Muscle layer of duodenum (tissue), 2 donors: ENCODE results near the gene KRT77.
A peak's percentile ranks its signal among the peaks of the same experiment; 100 is the strongest.
"Not testable (repeated sequence)": the region's sequence is repeated elsewhere in the genome, so short reads cannot be mapped to it uniquely, and the experiment has no call there.

Experiments
- H3K27ac ChIP-seq: one replicate; pipeline ENCODE4 v1.7.0; 2013; ENCODE audit warnings: mild to moderate bottlenecking, low read length
- H3K27me3 ChIP-seq: one replicate; pipeline ENCODE4 v1.7.0; 2013; ENCODE audit warnings: low read depth, mild to moderate bottlenecking, control low read depth, low read length
- H3K36me3 ChIP-seq, 2 donors: one replicate each; pipeline ENCODE4 v1.7.0; 2013; ENCODE audit warnings: low read length in 2 of 2, control low read depth in 1 of 2, mild to moderate bottlenecking in 1 of 2; ENCODE audit not compliant: insufficient read depth in 2 of 2, control insufficient read depth in 1 of 2
- H3K4me1 ChIP-seq, 2 donors: one replicate each; pipeline ENCODE4 v1.7.0; 2013; ENCODE audit warnings: low read length in 2 of 2, mild to moderate bottlenecking in 2 of 2, control low read depth in 1 of 2, moderate library complexity in 1 of 2; ENCODE audit not compliant: insufficient read depth in 2 of 2, control insufficient read depth in 1 of 2
- H3K4me3 ChIP-seq, 2 donors: one replicate each; pipeline ENCODE4 v1.7.0; 2013; ENCODE audit warnings: low read length in 2 of 2, low read depth in 1 of 2, mild to moderate bottlenecking in 1 of 2
- H3K9me3 ChIP-seq, 2 donors: one replicate each; pipeline ENCODE4 v1.7.0; 2013; ENCODE audit warnings: low read length in 2 of 2, control low read depth in 1 of 2, mild to moderate bottlenecking in 1 of 2; ENCODE audit not compliant: control insufficient read depth in 1 of 2
- donor health status: healthy.

The KRT77 gene

GRCh38 chr12:52721838-52722470 is 18.6 kb upstream of the KRT77 start:
- no peaks in the 10 kb centered on the region for H3K9me3 ChIP-seq
- H3K27ac ChIP-seq, result no peak overlapping the region
- H3K36me3 ChIP-seq, result no peaks in the 10 kb centered on the region
- no peaks in the 10 kb centered on the region for H3K27me3 ChIP-seq
- H3K4me1 ChIP-seq, result no peaks in the 10 kb centered on the region
- H3K4me3 ChIP-seq, result no peak overlapping the region

DNA sequence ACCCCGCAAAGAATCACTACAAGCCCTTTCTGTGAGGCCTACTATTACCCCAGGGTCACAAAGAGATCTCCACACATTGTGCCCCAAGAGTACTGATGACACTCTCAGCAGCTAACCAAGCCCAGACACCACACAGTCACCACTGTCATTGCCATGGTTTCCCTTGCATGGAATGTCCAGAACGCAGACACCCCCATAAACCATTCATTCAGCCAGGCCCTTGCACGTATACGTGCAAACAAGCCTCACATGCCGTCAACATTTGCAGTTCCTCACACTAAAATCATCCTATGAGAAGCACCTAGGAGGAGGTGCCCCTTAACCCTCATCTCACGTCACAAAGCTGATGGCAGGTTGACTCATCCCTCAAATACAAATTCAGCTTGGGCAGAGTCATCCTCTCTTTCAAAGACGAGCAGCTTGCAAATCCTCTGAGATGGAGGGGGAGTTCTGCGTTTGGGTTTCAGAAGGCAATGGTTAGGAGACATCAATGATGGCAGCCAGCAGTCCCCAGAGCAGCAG is 17.1 kb upstream of the KRT77 start:
- no peak overlapping the region for H3K27ac ChIP-seq
- H3K9me3 ChIP-seq, result no peaks in the 10 kb centered on the region
- no peaks in the 10 kb centered on the region for H3K4me1 ChIP-seq
- no peak overlapping the region for H3K4me3 ChIP-seq
- H3K36me3 ChIP-seq, result no peaks in the 10 kb centered on the region
- H3K27me3 ChIP-seq, result peaks cover 6% of the 10 kb centered on the region

GRCh38 chr12:52716061-52716460 is 12.7 kb upstream of the KRT77 start:
- peaks cover 0 to 8% of the 10 kb centered on the region in 2 donors for H3K4me1 ChIP-seq
- no peaks in the 10 kb centered on the region for H3K9me3 ChIP-seq
- no peak overlapping the region for H3K27ac ChIP-seq
- H3K27me3 ChIP-seq, result peaks cover 29% of the 10 kb centered on the region
- no peaks in the 10 kb centered on the region for H3K36me3 ChIP-seq
- no peak overlapping the region for H3K4me3 ChIP-seq

DNA sequence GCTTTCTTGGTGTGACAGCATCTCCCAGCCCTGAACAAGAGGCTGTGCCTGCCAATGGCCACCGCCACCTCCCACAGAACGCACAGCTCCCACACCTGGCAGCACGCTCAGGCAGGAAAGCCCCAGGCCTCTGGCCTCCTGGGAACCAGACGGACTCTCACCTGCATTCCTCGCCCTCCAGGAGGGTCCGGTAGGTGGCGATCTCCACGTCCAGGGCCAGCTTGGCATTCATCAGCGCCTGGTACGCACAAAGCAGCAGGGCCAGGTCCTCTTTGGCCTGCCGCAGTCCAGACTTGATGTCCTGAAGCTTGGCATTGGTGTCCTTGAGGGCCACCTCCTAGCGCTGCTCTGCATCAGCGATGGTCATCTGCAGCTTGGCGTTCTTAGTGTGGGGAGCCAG is 12.1 kb upstream of the KRT77 start:
- H3K27me3 ChIP-seq, result peaks cover 29% of the 10 kb centered on the region
- H3K27ac ChIP-seq, result no peak overlapping the region
- peaks cover 0 to 8% of the 10 kb centered on the region in 2 donors for H3K4me1 ChIP-seq
- no peak overlapping the region for H3K4me3 ChIP-seq
- no peaks in the 10 kb centered on the region for H3K36me3 ChIP-seq
- no peaks in the 10 kb centered on the region for H3K9me3 ChIP-seq

DNA sequence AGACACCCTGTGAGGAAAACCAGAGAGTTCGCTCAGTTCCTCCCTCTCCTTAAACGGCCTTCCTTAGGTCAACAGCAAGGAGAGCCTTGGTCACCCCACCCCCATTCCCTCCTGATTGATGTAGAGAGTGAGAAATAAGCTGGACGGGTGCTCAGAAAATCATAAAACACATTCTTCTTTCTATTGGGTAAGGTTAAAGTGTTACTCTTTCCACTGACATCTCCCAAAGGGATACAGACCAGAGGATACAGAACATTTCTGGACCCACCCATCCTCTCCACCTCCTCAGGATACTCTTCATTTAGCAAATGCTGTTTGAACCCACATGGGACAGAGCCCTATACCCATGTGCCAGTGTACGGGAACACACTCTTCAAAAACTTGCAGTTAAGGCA is 11.6 kb upstream of the KRT77 start:
- H3K4me3 ChIP-seq, result no peak overlapping the region
- H3K4me1 ChIP-seq, result peaks cover 0 to 8% of the 10 kb centered on the region in 2 donors

DNA sequence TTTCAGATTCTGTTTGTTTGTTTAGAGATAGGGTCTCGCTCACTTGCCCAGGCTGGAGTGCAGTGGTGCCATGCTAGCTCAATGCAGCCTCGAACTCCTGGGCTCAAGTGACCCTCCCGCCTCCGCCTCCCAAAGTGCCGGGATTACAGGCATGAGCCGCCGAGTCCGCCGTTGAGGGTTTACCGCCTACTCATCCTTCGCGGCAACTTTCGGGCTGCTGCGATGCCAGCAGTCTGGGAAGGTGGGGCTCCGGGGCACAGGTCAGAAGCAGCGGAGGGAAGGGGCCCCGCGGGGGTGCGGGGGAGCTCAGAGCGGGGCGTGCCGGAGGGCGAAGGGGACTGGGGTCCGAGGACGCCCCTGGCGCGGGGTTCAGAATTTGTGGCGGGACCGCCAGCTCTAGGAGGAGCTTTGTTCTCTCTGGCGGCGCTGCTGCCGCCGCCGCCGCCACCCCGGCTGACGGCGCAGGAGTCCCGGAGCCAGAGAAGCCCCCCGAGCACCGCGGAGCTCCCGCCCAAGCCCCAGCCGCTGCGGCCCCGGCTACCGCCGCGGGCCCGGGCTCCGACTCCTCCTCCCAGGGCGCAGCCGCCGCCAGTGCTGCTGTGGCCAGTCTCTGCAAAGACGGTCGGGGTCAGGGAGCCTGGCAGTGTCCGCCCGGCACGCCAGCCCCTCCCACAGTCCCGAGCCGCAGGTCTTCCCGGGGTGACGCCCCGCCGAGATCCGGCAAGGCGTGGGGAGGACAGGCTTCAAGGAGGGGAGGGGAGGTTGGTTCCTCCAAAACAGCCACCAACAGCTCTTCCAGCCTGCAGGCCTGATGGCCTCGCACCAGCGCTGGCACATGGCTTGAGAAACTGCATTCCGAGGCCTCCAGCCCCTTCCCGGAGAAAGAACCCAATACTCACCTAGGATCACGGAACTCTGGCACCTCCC is 10.9 kb upstream of the KRT77 start:
- Histone ChIP-seq H3K36me3 (no peaks in the 10 kb centered on the region), H3K9me3 (no peaks in the 10 kb centered on the region), H3K4me3 (peak overlapping the region in 1 of 2 donors; percentile 42), H3K4me1 (peaks cover 0 to 8% of the 10 kb centered on the region in 2 donors), H3K27ac (no peak overlapping the region), H3K27me3 (peaks cover 29% of the 10 kb centered on the region)

More for the DNA sequence above, 11.6 kb upstream of the KRT77 start:
- Histone ChIP-seq H3K27ac (no peak overlapping the region), H3K9me3 (no peaks in the 10 kb centered on the region), H3K36me3 (no peaks in the 10 kb centered on the region), H3K27me3 (peaks cover 29% of the 10 kb centered on the region)

GRCh38 chr12:52712122-52712521 is 8.8 kb upstream of the KRT77 start:
- peaks cover 29% of the 10 kb centered on the region for H3K27me3 ChIP-seq
- H3K4me3 ChIP-seq, H3K9me3 ChIP-seq, H3K4me1 ChIP-seq, H3K36me3 ChIP-seq, H3K27ac ChIP-seq: not testable (repeated sequence)

DNA sequence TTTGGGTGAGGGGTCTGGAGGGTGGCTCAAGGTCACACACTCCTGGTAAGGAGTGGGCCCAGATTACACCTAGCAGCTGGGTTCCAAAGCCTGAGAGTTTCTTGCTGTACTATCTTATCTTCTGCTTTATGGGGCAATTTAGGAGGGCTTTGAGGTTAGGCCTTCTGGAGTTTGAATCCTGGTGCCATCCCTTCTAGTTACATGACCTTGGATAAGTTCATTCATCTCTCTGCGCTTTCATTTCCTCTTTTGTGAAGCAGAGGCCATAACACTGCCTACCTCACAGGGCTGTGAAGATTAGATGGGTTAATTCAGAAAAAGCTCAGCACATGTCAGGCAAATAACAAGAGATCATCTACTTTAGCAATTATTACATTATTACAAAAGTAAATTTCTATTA is 7.4 kb upstream of the KRT77 start:
- Histone ChIP-seq H3K4me1 (peaks cover 0 to 8% of the 10 kb centered on the region in 2 donors), H3K4me3 (no peak overlapping the region), H3K27me3 (peaks cover 26% of the 10 kb centered on the region), H3K27ac (no peak overlapping the region), H3K36me3 (no peaks in the 10 kb centered on the region), H3K9me3 (no peaks in the 10 kb centered on the region)

DNA sequence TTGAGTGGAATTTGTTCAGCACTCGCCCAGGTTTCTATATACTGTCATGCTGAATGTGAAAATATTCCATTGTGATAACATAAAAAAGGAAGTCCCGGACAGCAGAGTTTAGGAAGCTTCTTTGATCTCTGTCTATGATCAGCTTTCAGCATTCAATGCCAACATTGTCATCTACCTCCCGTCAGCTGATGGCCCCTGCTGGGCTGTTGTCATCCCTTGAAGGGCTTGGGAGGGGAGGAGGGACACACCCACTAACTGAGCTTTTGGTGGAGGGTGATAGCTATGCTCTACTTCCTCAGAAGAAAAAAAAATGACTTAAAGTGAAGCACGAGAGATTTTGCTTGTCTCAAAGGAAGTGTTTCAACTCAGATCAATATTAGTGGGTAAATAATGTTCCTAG is 4.7 kb upstream of the KRT77 start:
- Histone ChIP-seq H3K27me3 (peaks cover under 1% of the 10 kb centered on the region), H3K9me3 (no peaks in the 10 kb centered on the region), H3K27ac (no peak overlapping the region), H3K36me3 (no peaks in the 10 kb centered on the region), H3K4me3 (no peak overlapping the region), H3K4me1 (no peaks in the 10 kb centered on the region)

- H3K4me1 ChIP-seq, result no peaks in the 10 kb centered on the region
- no peaks in the 10 kb centered on the region for H3K36me3 ChIP-seq
- H3K9me3 ChIP-seq, result no peaks in the 10 kb centered on the region
- no peak overlapping the region for H3K4me3 ChIP-seq
- no peaks in the 10 kb centered on the region for H3K27me3 ChIP-seq
- H3K27ac ChIP-seq, result no peak overlapping the region
Observed at GRCh38 chr12:52704464-52704863, 1.1 kb upstream of the KRT77 start.

DNA sequence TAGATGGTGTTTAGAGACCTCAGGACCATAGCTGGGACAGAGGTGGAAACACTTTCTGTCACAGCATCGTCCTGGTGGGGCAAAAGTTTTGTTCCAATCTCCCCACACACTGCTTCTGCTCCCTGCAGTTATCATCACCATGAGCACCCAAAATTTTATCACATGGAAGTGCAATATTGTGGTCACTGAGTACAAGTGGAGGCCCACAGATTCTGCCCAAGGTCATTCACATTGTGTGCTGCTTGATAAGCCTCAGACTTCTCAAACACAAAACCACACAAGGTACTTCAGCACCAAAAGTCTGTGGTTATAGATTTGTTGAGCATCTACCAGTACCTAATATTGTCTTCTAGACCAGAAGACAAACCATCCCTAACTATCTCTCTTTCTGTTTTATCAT is 554 bp upstream of the KRT77 start:
- H3K27me3 ChIP-seq, result no peaks in the 10 kb centered on the region
- no peaks in the 10 kb centered on the region for H3K9me3 ChIP-seq
- no peak overlapping the region for H3K27ac ChIP-seq
- no peaks in the 10 kb centered on the region for H3K4me1 ChIP-seq
- H3K36me3 ChIP-seq, result no peaks in the 10 kb centered on the region
- no peak overlapping the region for H3K4me3 ChIP-seq
